SK-N-SH (cell line): ENCODE results near the gene GJC3. TPM values are rescaled to one million over a fixed set of nuclear protein-coding genes. Genes with fewer than 3 reads are reported as not detected.
"Not testable (repeated sequence)": the region's sequence is repeated elsewhere in the genome, so short reads cannot be mapped to it uniquely, and the experiment has no call there.

Source experiments
- CTCF ChIA-PET: fragments of 300-600, 350-600 bp; formaldehyde crosslinking; extraction: SDS; loops from one replicate; lab custom pipeline; 2021; lab: Yijun Ruan, JAX
- POLR2A ChIA-PET: fragments of 350-600 bp; sonication (Branson Sonifier 250); formaldehyde crosslinking; extraction: SDS; loops from one replicate; lab custom pipeline; 2020; ENCODE audit warnings: antibody characterized with exemption, inconsistent platforms; lab: Yijun Ruan, JAX
- DNase-seq: peaks from one replicate; pipeline ENCODE4 v3.0.0; 2012
- H2AFZ ChIP-seq: fragments of 200-600 bp; sonication (generic); 2 replicates; pipeline ENCODE4 v1.8.1; 2016; ENCODE audit warnings: antibody characterized with exemption, mild to moderate bottlenecking, low read depth
- H3F3A ChIP-seq: fragments of 200-600 bp; sonication (generic); replicated peaks from 2 replicates; pipeline ENCODE3; 2016; ENCODE audit warnings: antibody characterized with exemption, mild to moderate bottlenecking; ENCODE audit not compliant: insufficient read depth
- H3K27ac ChIP-seq, 2 experiments: fragments of 200-500 bp in 1 of 2; fragments of 200-600 bp in 1 of 2; sonication (Bioruptor generic) in 1 of 2; sonication (generic), shearing (Covaris generic) in 1 of 2; 2 replicates each; pipeline versions ENCODE4 v1.5.1 to v1.6.1; 2014 to 2016; ENCODE audit warnings: low read depth in 2 of 2, inconsistent platforms in 1 of 2, low read length in 1 of 2, mild to moderate bottlenecking in 1 of 2, mixed read lengths in 1 of 2
- H3K27me3 ChIP-seq: fragments of 200-600 bp; sonication (generic), shearing (Covaris generic); 2 replicates; pipeline ENCODE4 v1.6.1; 2016; ENCODE audit warnings: mixed run types; ENCODE audit not compliant: insufficient read depth
- H3K36me3 ChIP-seq, 2 experiments: fragments of 200-500 bp in 1 of 2; fragments of 200-600 bp in 1 of 2; sonication (Bioruptor generic) in 1 of 2; sonication (generic) in 1 of 2; replicated peaks in 1 of 2; 2 replicates each; pipeline versions ENCODE3 to v1.5.1; 2014 to 2016; ENCODE audit warnings: low read length in 1 of 2, mild to moderate bottlenecking in 1 of 2; ENCODE audit not compliant: insufficient read depth in 2 of 2, control insufficient read depth in 1 of 2
- H3K4me1 ChIP-seq, 2 experiments: fragments of 200-500 bp in 1 of 2; fragments of 200-600 bp in 1 of 2; sonication (Bioruptor generic) in 1 of 2; sonication (generic), shearing (Covaris generic) in 1 of 2; 2 replicates each; pipeline versions ENCODE4 v1.5.1 to v1.6.1; 2014 to 2016; ENCODE audit warnings: low read depth in 1 of 2, low read length in 1 of 2, mixed run types in 1 of 2; ENCODE audit not compliant: insufficient read depth in 2 of 2, control insufficient read depth in 1 of 2
- H3K4me2 ChIP-seq: fragments of 200-600 bp; sonication (generic), shearing (Covaris generic); 2 replicates; pipeline ENCODE4 v1.6.1; 2017; ENCODE audit warnings: mixed run types
- H3K4me3 ChIP-seq, 2 experiments: fragments of 200-500 bp in 1 of 2; fragments of 200-600 bp in 1 of 2; sonication (Bioruptor generic) in 1 of 2; sonication (generic), shearing (Covaris generic) in 1 of 2; 2 replicates each; pipeline versions ENCODE4 v1.5.1 to v1.8.1; 2014 to 2016; ENCODE audit warnings: low read depth in 2 of 2, inconsistent platforms in 1 of 2, low read length in 1 of 2, mild to moderate bottlenecking in 1 of 2, mixed read lengths in 1 of 2, moderate library complexity in 1 of 2
- H3K79me2 ChIP-seq: fragments of 200-600 bp; sonication (generic); 2 replicates; pipeline ENCODE4 v1.8.1; 2017; ENCODE audit warnings: mild to moderate bottlenecking; ENCODE audit not compliant: insufficient read depth
- H3K9ac ChIP-seq: fragments of 200-600 bp; sonication (generic); 2 replicates; pipeline ENCODE4 v1.6.1; 2017; ENCODE audit warnings: mixed run types
- H3K9me2 ChIP-seq: fragments of 200-600 bp; sonication (generic); 2 replicates; pipeline ENCODE4 v1.6.1; 2017; ENCODE audit warnings: mixed run types
- H3K9me3 ChIP-seq: fragments of 200-600 bp; sonication (generic); 2 replicates; pipeline ENCODE4 v1.6.1; 2017; ENCODE audit warnings: mixed run types, mild to moderate bottlenecking, moderate library complexity
- H4K20me1 ChIP-seq: fragments of 200-600 bp; sonication (generic); 2 replicates; pipeline ENCODE4 v1.6.1; 2017; ENCODE audit warnings: mild to moderate bottlenecking, mixed run types; ENCODE audit not compliant: insufficient read depth
- CHD2 ChIP-seq: fragments of 150-350 bp; IDR thresholded peaks from 2 replicates; pipeline ENCODE4 v1.6.1; 2018; ENCODE audit warnings: low read length; ENCODE audit not compliant: partially characterized antibody
- ELF1 ChIP-seq: IDR thresholded peaks from 2 replicates; pipeline ENCODE4 v1.4.0; 2012
- EZH2phosphoT487 ChIP-seq: fragments of 200-600 bp; sonication (generic); IDR thresholded peaks from 2 replicates; pipeline ENCODE4 v1.6.1; 2017; ENCODE audit warnings: low read depth, mixed run types, mild to moderate bottlenecking, antibody characterized with exemption, moderate library complexity, borderline replicate concordance
- GABPA ChIP-seq: IDR thresholded peaks from 2 replicates; pipeline ENCODE4 v1.4.0; 2012; ENCODE audit warnings: low read depth, mild to moderate bottlenecking
- GATA2 ChIP-seq: sonication (generic); formaldehyde crosslinking; IDR thresholded peaks from 2 replicates; pipeline ENCODE4 v1.5.0; 2020; ENCODE audit warnings: mild to moderate bottlenecking, missing genetic modification reagents
- IRF3 ChIP-seq: fragments of 150-350 bp; IDR thresholded peaks from 2 replicates; pipeline ENCODE4 v1.6.1; 2016; ENCODE audit warnings: mild to moderate bottlenecking, low read depth, low read length
- MAX ChIP-seq: IDR thresholded peaks from 2 replicates; pipeline ENCODE4 v1.4.0; 2012; ENCODE audit warnings: low read depth
- MEF2A ChIP-seq: IDR thresholded peaks from 2 replicates; pipeline ENCODE4 v1.4.0; 2012; ENCODE audit warnings: low read depth, borderline replicate concordance
- MXI1 ChIP-seq: IDR thresholded peaks from 2 replicates; pipeline ENCODE4 v1.6.1; 2012; ENCODE audit warnings: mild to moderate bottlenecking, low read depth, low read length, improper control_type of control experiment
- NFIC ChIP-seq: IDR thresholded peaks from 2 replicates; pipeline ENCODE4 v1.4.0; 2012; ENCODE audit warnings: borderline replicate concordance
- NRF1 ChIP-seq: IDR thresholded peaks from 2 replicates; pipeline ENCODE4 v1.6.1; 2012; ENCODE audit warnings: low read depth, mild to moderate bottlenecking, low read length
- POLR2AphosphoS5 ChIP-seq: IDR thresholded peaks from 2 replicates; pipeline ENCODE4 v1.6.1; 2012; ENCODE audit warnings: low read depth, low read length
- RAD21 ChIP-seq: IDR thresholded peaks from 2 replicates; pipeline ENCODE4 v1.6.1; 2012; ENCODE audit warnings: mild to moderate bottlenecking, low read length
- RCOR1 ChIP-seq: fragments of 150-350 bp; IDR thresholded peaks from 2 replicates; pipeline ENCODE4 v1.6.1; 2017; ENCODE audit warnings: antibody characterized with exemption, low read length
- REST ChIP-seq: IDR thresholded peaks from 2 replicates; pipeline ENCODE4 v1.6.1; 2012; ENCODE audit warnings: mild to moderate bottlenecking, low read depth, low read length, moderate library complexity
- RFX5 ChIP-seq: IDR thresholded peaks from 2 replicates; pipeline ENCODE4 v1.6.1; 2012; ENCODE audit warnings: mild to moderate bottlenecking, improper control_type of control experiment, low read length
- SIN3A ChIP-seq: IDR thresholded peaks from 2 replicates; pipeline ENCODE4 v1.6.1; 2012; ENCODE audit warnings: low read depth, mild to moderate bottlenecking, low read length, moderate library complexity, borderline replicate concordance
- TEAD4 ChIP-seq: IDR thresholded peaks from 2 replicates; pipeline ENCODE4 v1.4.0; 2012; ENCODE audit warnings: mild to moderate bottlenecking, borderline replicate concordance; ENCODE audit not compliant: insufficient read depth
- YY1 ChIP-seq: IDR thresholded peaks from 2 replicates; pipeline ENCODE4 v1.4.0; 2012; ENCODE audit warnings: low read depth, mild to moderate bottlenecking
- ZBTB33 ChIP-seq: IDR thresholded peaks from 2 replicates; pipeline ENCODE4 v1.4.0; 2012; ENCODE audit warnings: low read depth, borderline replicate concordance
- WGBS: methylation state at CpG from one replicate; pipeline ENCODE4 v1.1.6; 2017; ENCODE audit warnings: low lambda C conversion rate; 5-methylcytosine and 5-hydroxymethylcytosine counted together
- polyA plus RNA-seq, 3 experiments: library from polyadenylated mRNA; depleted of rRNA; stranded (reverse); fragments of >200 nt; gene quantifications; 2 replicates each; pipeline ENCODE4 v1.2.3, GENCODE V29; 2012

The GJC3 gene
- polyA plus RNA-seq, 1 of the 3 experiments (the other 2 are of a cell fraction) = not detected

DNA sequence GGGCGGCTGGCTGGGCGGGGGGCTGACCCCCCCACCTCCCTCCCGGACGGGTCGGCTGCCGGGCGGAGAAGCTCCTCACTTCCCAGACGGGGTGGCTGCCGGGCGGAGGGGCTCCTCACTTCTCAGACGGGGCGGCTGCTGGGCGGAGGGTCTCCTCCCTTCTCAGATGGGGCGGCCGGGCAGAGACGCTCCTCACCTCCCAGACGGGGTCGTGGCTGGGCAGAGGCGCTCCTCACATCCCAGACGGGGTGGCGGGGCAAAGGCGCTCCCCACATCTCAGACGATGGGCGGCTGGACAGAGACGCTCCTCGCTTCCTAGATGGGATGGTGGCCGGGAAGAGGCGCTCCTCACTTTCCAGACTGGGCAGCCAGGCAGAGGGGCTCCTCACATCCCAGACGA is 41.1 kb downstream of the GJC3 start:
- H3K27me3 ChIP-seq, POLR2A ChIA-PET, H3K9ac ChIP-seq, DNase-seq, H3K4me3 ChIP-seq, H4K20me1 ChIP-seq, H3K36me3 ChIP-seq, H3K4me2 ChIP-seq, H3K79me2 ChIP-seq, H3F3A ChIP-seq, H3K9me2 ChIP-seq, H3K4me1 ChIP-seq, H2AFZ ChIP-seq, H3K27ac ChIP-seq, CTCF ChIA-PET: not testable (repeated sequence)
- no CpG with 5 or more reads among the region's 29 CpGs for WGBS
- peaks cover 10% of the 10 kb centered on the region; the same call in 1 of the 2 replicates for H3K9me3 ChIP-seq

- no peak overlapping the region for H3K4me3 ChIP-seq
- peaks cover 10% of the 10 kb centered on the region; the same call in 1 of the 2 replicates for H3K9me3 ChIP-seq
- ChIA-PET CTCF (no interaction called here), POLR2A (no interaction called here)
- no peaks in the 10 kb centered on the region for H4K20me1 ChIP-seq
- H3K4me1 ChIP-seq = no peaks in the 10 kb centered on the region
- no peak overlapping the region for H2AFZ ChIP-seq
- 17% methylated on average over 4 of the region's 4 CpGs for WGBS
- H3K79me2 ChIP-seq = no peaks in the 10 kb centered on the region
- peaks cover 17% of the 10 kb centered on the region; the same call in 1 of the 2 replicates for H3K27me3 ChIP-seq
- H3K4me2 ChIP-seq = no peak overlapping the region
- no peaks in the 10 kb centered on the region for H3F3A ChIP-seq
- no peak overlapping the region for H3K9ac ChIP-seq
- TF ChIP-seq ZBTB33 (no peak), MXI1 (no peak), MEF2A (no peak), REST (no peak), IRF3 (no peak), SIN3A (no peak), POLR2AphosphoS5 (no peak), ELF1 (no peak), GABPA (no peak), MAX (no peak), RAD21 (no peak), NRF1 (no peak), EZH2phosphoT487 (no peak), CHD2 (no peak), GATA2 (CRISPR knock-in tag) (no peak), YY1 (no peak), RFX5 (no peak), NFIC (no peak), RCOR1 (no peak), TEAD4 (no peak)
- no peaks in the 10 kb centered on the region for H3K36me3 ChIP-seq
- no peaks in the 10 kb centered on the region for H3K9me2 ChIP-seq
- no peak overlapping the region for H3K27ac ChIP-seq
- DNase-seq = no peak
Observed at GRCh38 chr7:99881370-99881769, 48.0 kb downstream of the GJC3 start.
